GM23338 (cell line): ENCODE results near the gene PPP4R1. TPM values are rescaled to one million over a fixed set of nuclear protein-coding genes. Genes with fewer than 3 reads are reported as not detected.

Experiments used
- ATAC-seq: fragments of 200-7000 bp; cut with Tn5 transposase; 3 replicates; pipeline ENCODE4 v1.9.1; 2020
- DNase-seq: peaks from one replicate; pipeline ENCODE4 v3.0.0-alpha.2; 2015; ENCODE audit warnings: low spot score
- H2AFZ ChIP-seq: fragments of 200-600 bp; sonication (generic); 2 replicates; pipeline ENCODE4 v1.8.0; 2016; ENCODE audit warnings: antibody characterized with exemption, mild to moderate bottlenecking, moderate library complexity
- H3F3A ChIP-seq: fragments of 200-600 bp; sonication (generic); replicated peaks from 2 replicates; pipeline ENCODE4 v1.8.0; 2017; ENCODE audit warnings: antibody characterized with exemption, mixed run types, low read depth
- H3K27ac ChIP-seq: fragments of 200-600 bp; sonication (generic); 2 replicates; pipeline ENCODE4 v1.6.1; 2016; ENCODE audit warnings: low read depth
- H3K27me3 ChIP-seq: fragments of 200-600 bp; sonication (generic); 2 replicates; pipeline ENCODE4 v1.8.0; 2016; ENCODE audit warnings: mild to moderate bottlenecking, mixed run types, moderate library complexity; ENCODE audit not compliant: insufficient read depth
- H3K36me3 ChIP-seq: fragments of 200-600 bp; sonication (generic); 2 replicates; pipeline ENCODE4 v1.8.0; 2016; ENCODE audit warnings: mild to moderate bottlenecking; ENCODE audit not compliant: insufficient read depth
- H3K4me1 ChIP-seq: fragments of 200-600 bp; sonication (generic); 2 replicates; pipeline ENCODE4 v1.8.0; 2016; ENCODE audit warnings: mild to moderate bottlenecking, moderate library complexity; ENCODE audit not compliant: insufficient read depth
- H3K4me2 ChIP-seq: fragments of 200-600 bp; sonication (generic); 2 replicates; pipeline ENCODE4 v1.7.1; 2017; ENCODE audit warnings: mixed run types
- H3K4me3 ChIP-seq: fragments of 200-600 bp; sonication (generic); 2 replicates; pipeline ENCODE4 v1.6.1; 2016; ENCODE audit warnings: mixed run types
- H3K79me2 ChIP-seq: fragments of 200-600 bp; sonication (generic); replicated peaks from 2 replicates; pipeline ENCODE4 v1.8.0; 2017; ENCODE audit warnings: mild to moderate bottlenecking; ENCODE audit not compliant: insufficient read depth
- H3K9me2 ChIP-seq: fragments of 200-600 bp; sonication (generic); 2 replicates; pipeline ENCODE4 v1.8.0; 2017; ENCODE audit not compliant: insufficient read depth
- H4K20me1 ChIP-seq: fragments of 200-600 bp; sonication (generic); replicated peaks from 2 replicates; pipeline ENCODE4 v1.8.0; 2017; ENCODE audit warnings: mild to moderate bottlenecking; ENCODE audit not compliant: insufficient read depth
- H3K27ac Mint-ChIP-seq: 2 replicates; pipeline ENCODE4 v1.8.0; 2020; ENCODE audit warnings: inconsistent platforms, mild to moderate bottlenecking, moderate library complexity, mixed read lengths
- H3K27me3 Mint-ChIP-seq: 3 replicates; pipeline ENCODE4 v1.8.0; 2022; ENCODE audit warnings: low read depth, mild to moderate bottlenecking, moderate library complexity, mixed read lengths, inconsistent platforms; ENCODE audit not compliant: insufficient read depth, poor library complexity
- H3K36me3 Mint-ChIP-seq: 3 replicates; pipeline ENCODE4 v1.8.0; 2021; ENCODE audit warnings: low read depth, mild to moderate bottlenecking, inconsistent platforms, moderate library complexity, mixed read lengths
- H3K4me1 Mint-ChIP-seq: 3 replicates; pipeline ENCODE4 v1.8.0; 2020; ENCODE audit warnings: mild to moderate bottlenecking, inconsistent platforms, mixed read lengths
- H3K4me3 Mint-ChIP-seq: 3 replicates; pipeline ENCODE4 v1.8.0; 2021; ENCODE audit warnings: moderate library complexity, mild to moderate bottlenecking, inconsistent platforms, mixed read lengths
- H3K9me3 Mint-ChIP-seq: 3 replicates; pipeline ENCODE4 v1.8.0; 2020; ENCODE audit warnings: moderate library complexity, mild to moderate bottlenecking, inconsistent platforms, mixed read lengths
- CREB1 ChIP-seq: fragments of 250-450 bp; sonication (Bioruptor Pico); IDR thresholded peaks from 2 replicates; pipeline ENCODE4 v1.5.0; 2020; ENCODE audit warnings: low read depth, mild to moderate bottlenecking, moderate library complexity
- ETS1 ChIP-seq: IDR thresholded peaks from 2 replicates; pipeline ENCODE4 v1.6.1; 2016; ENCODE audit warnings: antibody characterized with exemption
- EZH2 ChIP-seq: fragments of 200-600 bp; sonication (generic); IDR thresholded peaks from one replicate; pipeline ENCODE4 v1.8.0; 2017; ENCODE audit warnings: antibody characterized with exemption, mild to moderate bottlenecking, low read depth; ENCODE audit not compliant: unreplicated experiment
- EZH2phosphoT487 ChIP-seq: fragments of 200-600 bp; sonication (generic); IDR thresholded peaks from one replicate; pipeline ENCODE4 v1.8.1; 2018; ENCODE audit warnings: antibody characterized with exemption; ENCODE audit not compliant: unreplicated experiment
- JUNB ChIP-seq: IDR thresholded peaks from one replicate; pipeline ENCODE4 v1.6.1; 2016; ENCODE audit warnings: antibody characterized with exemption; ENCODE audit not compliant: unreplicated experiment
- NANOG ChIP-seq: IDR thresholded peaks from 2 replicates; pipeline ENCODE4 v1.6.1; 2016; ENCODE audit warnings: antibody characterized with exemption, borderline replicate concordance
- POLR2AphosphoS5 ChIP-seq: IDR thresholded peaks from 2 replicates; pipeline ENCODE4 v1.6.1; 2016; ENCODE audit warnings: antibody characterized with exemption, low read depth
- REST ChIP-seq: IDR thresholded peaks from one replicate; pipeline ENCODE4 v1.6.1; 2018; ENCODE audit warnings: antibody characterized with exemption; ENCODE audit not compliant: unreplicated experiment
- STAT1 ChIP-seq: IDR thresholded peaks from one replicate; pipeline ENCODE4 v1.6.1; 2016; ENCODE audit warnings: antibody characterized with exemption; ENCODE audit not compliant: unreplicated experiment
- ZNF114 ChIP-seq: fragments of 250-450 bp; sonication (Bioruptor Pico); IDR thresholded peaks from 2 replicates; pipeline ENCODE4 v1.5.0; 2020; ENCODE audit warnings: mild to moderate bottlenecking, moderate library complexity
- ZNF331 ChIP-seq: fragments of 250-450 bp; sonication (Bioruptor Pico); IDR thresholded peaks from 2 replicates; pipeline ENCODE4 v1.5.0; 2020; ENCODE audit warnings: low read depth, mild to moderate bottlenecking, moderate library complexity
- ZNF462 ChIP-seq: fragments of 250-450 bp; sonication (Bioruptor Pico); IDR thresholded peaks from 2 replicates; pipeline ENCODE4 v1.5.0; 2020; ENCODE audit warnings: mild to moderate bottlenecking, moderate library complexity
- polyA plus RNA-seq: library from polyadenylated mRNA; unstranded; fragments of >200 nt; fragmentation: Nextera tagmentation; extraction: Ambion mirVana; gene quantifications from 2 replicates; pipeline ENCODE4 v1.2.1, GENCODE V29; 2016
- total RNA-seq: library from RNA; depleted of rRNA; stranded (reverse); fragments of >200 nt; shearing (Covaris generic); gene quantifications from 2 replicates; pipeline ENCODE4 v1.2.3, GENCODE V29; 2014
- TF ChIP-seq, protein P1 (sequence below), 2 experiments: fragments of 200-600 bp in 1 of 2; sonication (generic) in 1 of 2; conservative IDR thresholded peaks; 2 replicates each; pipeline versions ENCODE4 v1.5.1 to v1.6.1; 2016 to 2017; ENCODE audit warnings: antibody characterized with exemption in 2 of 2, low read depth in 2 of 2, mild to moderate bottlenecking in 2 of 2, moderate library complexity in 1 of 2

The PPP4R1 gene
- total and polyA plus RNA-seq, 2 experiments from 2014 or later, result 18.1 to 79.4 TPM

GRCh38 chr18:9506046-9506792, 108.1 kb downstream of the PPP4R1 start:
- H2AFZ ChIP-seq, result no peak overlapping the region
- peaks cover 90% of the 10 kb centered on the region for H3K79me2 ChIP-seq
- peaks cover 13% of the 10 kb centered on the region for H3K9me3 Mint-ChIP-seq
- H3K4me1 ChIP-seq, result no peaks in the 10 kb centered on the region
- 0 out of 2 replicates have a peak, but pooled peaks cover 4% of the 10 kb centered on the region for H3K36me3 ChIP-seq
- H3K4me1 Mint-ChIP-seq, result peaks cover 6% of the 10 kb centered on the region; the same call in 2 of the 3 replicates
- no peaks in the 10 kb centered on the region for H3K27me3 ChIP-seq
- no peak overlapping the region for H3K4me3 Mint-ChIP-seq
- peaks cover 23% of the 10 kb centered on the region for H3K36me3 Mint-ChIP-seq
- H3F3A ChIP-seq, result no peaks in the 10 kb centered on the region
- H3K4me3 ChIP-seq, result no peak overlapping the region
- H3K27me3 Mint-ChIP-seq, result peaks cover 2% of the 10 kb centered on the region
- ATAC-seq (peak; percentile 59), DNase-seq (peak; percentile 28)
- TF ChIP-seq REST (no peak), EZH2phosphoT487 (no peak), ZNF462 (CRISPR knock-in tag) (no peak), JUNB (no peak), ZNF114 (CRISPR knock-in tag) (no peak), NANOG (no peak), CREB1 (CRISPR knock-in tag) (no peak), STAT1 (no peak), EZH2 (no peak), ETS1 (no peak), ZNF331 (CRISPR knock-in tag) (no peak), POLR2AphosphoS5 (no peak)
- TF ChIP-seq, protein P1, sequence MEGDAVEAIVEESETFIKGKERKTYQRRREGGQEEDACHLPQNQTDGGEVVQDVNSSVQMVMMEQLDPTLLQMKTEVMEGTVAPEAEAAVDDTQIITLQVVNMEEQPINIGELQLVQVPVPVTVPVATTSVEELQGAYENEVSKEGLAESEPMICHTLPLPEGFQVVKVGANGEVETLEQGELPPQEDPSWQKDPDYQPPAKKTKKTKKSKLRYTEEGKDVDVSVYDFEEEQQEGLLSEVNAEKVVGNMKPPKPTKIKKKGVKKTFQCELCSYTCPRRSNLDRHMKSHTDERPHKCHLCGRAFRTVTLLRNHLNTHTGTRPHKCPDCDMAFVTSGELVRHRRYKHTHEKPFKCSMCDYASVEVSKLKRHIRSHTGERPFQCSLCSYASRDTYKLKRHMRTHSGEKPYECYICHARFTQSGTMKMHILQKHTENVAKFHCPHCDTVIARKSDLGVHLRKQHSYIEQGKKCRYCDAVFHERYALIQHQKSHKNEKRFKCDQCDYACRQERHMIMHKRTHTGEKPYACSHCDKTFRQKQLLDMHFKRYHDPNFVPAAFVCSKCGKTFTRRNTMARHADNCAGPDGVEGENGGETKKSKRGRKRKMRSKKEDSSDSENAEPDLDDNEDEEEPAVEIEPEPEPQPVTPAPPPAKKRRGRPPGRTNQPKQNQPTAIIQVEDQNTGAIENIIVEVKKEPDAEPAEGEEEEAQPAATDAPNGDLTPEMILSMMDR (conservative IDR thresholded peaks at IDR 0.05; ENCODE audit: low read depth in 2 of 2), result no peak
- H3K27ac Mint-ChIP-seq, result no peak overlapping the region; the same call in 1 of the 2 replicates
- H3K27ac ChIP-seq, result no peak overlapping the region
- H4K20me1 ChIP-seq, result no peaks in the 10 kb centered on the region
- no peaks in the 10 kb centered on the region for H3K9me2 ChIP-seq
- H3K4me2 ChIP-seq, result no peak overlapping the region
